Hematopoietic multipotent progenitor cell (in vitro differentiated cells): ENCODE measurements around the gene PMS1. TPM values are rescaled to one million over a fixed set of nuclear protein-coding genes. Genes with fewer than 3 reads are reported as not detected.
A peak's percentile ranks its signal among the peaks of the same experiment; 100 is the strongest.
"Not testable (repeated sequence)": the region's sequence is repeated elsewhere in the genome, so short reads cannot be mapped to it uniquely, and the experiment has no call there.

Source experiments
- DNase-seq, 3 donors: peaks; one replicate each; pipeline ENCODE4 v3.0.0-alpha.2; 2011 to 2015; ENCODE audit warnings: low read depth in 2 of 3, low spot score in 2 of 3
- total RNA-seq: library from RNA; depleted of rRNA; stranded (reverse); fragments of >200 nt; gene quantifications from one replicate; pipeline ENCODE4 v1.2.3, GENCODE V29; 2012

PMS1 gene
- total RNA-seq, 1 donor: 12.4 TPM

DNA sequence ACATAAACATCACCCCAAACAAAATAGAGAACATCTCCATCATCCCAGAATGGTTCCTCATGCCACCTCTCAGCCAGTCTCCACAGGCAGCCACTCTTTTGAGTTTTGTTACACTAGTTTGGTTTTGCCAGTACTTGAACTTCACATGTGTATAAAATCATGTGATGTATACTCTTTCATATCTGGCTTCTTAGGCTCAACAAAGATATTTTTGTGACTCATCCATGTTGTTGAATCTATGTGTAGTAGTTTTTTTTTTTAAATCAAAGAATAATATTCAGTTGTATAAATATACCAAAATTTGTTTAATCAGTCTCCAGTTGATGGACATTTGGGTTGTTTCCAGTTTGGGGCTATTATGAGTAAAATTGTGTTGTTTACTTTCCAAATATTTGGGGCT is 75.9 kb downstream of the PMS1 start:
- no peak for DNase-seq

DNA sequence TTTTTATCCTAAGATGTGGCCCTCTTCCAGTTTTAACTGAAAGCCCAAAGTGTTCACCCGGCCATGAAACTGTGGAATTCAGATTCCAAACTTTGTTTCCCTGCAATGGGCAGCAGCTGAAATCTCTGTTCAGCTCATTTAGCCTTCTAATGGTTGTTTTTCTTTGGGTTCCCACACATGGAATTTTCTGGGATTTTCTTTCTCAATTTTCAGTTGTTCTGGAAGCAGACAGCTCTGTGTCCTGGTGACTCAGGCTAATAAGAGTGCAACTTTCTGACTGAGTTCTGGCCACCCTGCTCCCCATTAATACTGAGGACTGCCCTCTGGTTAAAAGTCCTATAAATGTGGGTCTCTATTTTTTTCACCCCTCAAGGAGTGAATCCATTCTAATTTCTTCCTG is 78.5 kb downstream of the PMS1 start:
- DNase-seq: no peak

DNA sequence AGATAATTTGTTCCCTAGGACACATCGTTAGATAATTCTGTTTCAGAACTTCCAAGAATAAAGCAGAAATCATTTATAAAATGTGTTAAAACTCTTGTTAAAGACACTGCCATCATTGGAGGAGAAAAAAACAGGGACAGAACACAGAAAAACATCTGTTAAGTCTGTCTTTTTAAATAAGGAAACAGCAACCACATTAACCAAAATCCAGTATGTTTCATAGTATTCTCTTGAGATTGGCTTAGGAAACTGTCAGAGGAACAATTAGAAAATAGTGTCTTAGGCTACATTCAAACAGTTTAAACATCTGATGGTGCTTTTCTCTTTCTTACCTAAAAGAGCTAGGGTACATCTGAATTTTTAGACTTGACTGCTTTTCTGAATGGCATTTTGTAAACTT is 81.6 kb downstream of the PMS1 start:
- peak in 2 of 3 donors; percentile 5 to 67 for DNase-seq

DNA sequence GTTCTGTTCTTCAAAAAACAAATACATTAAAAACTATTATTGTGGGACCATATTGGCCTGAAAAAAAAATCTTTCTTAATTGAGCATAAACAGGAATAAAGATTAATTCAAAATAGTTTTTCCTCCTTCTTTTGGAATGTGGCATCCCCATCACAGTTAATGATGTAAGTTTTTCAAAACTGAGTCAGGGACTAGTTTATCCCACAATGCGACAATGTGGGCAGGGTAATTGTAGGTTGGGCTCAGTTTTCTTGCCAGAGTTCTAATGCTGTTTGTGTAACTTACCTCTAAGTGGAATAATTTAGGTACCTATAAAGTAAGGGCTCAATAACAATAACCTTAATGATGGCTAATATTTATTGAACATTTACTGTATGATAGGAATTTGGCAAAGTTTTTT is 82.0 kb downstream of the PMS1 start:
- DNase-seq: no peak

DNA sequence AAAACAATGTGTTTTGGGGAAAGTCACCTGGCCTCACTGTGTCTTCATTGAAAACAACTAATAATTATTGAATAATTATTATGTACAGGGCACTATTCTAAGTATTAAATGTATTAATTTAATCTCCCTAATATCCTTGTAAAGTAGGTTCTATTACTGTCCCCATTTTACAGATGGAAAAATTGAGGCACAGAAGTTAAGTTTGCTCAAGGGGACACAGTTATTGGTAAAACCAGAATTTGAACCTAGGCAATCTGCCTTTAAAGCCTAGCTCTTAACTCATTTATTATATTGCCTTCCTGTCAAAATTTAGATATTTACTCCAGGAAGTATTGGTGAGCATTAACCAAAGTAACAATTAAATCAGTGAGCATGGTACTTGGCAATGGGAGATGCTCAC is 84.6 kb downstream of the PMS1 start:
- DNase-seq: no peak

DNA sequence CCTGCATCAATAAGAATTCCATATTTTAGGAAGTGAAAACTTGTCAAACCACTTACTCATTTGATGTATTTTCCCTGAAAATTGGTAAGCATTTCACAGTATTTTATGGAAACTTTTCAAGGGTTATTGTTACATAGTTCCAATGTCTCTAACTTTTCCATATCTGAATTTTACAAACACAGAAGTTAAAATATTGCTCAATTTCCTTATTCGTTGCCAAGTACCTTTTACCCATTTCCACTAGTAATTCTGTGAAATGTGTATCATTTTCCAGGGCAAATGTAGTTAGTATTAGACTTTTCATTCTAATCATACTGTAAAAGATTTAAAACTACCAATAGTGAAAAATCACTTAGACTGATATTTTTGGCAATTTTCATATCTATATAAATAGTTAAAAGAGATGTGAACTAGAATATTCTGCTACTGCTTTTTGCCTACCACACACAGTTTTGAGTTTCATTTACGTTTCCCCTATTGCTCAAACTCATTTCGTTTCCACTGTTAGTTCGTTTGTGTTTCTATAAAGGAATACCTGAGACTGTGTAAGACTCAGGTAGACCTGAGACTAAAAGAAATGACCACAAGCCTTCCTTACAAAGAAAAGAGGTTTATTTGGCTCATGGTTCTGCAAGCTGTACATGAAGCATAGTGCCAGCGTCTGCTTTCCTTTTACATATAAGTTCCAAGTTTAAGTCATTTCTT is 86.3 kb downstream of the PMS1 start:
- DNase-seq: no peak

DNA sequence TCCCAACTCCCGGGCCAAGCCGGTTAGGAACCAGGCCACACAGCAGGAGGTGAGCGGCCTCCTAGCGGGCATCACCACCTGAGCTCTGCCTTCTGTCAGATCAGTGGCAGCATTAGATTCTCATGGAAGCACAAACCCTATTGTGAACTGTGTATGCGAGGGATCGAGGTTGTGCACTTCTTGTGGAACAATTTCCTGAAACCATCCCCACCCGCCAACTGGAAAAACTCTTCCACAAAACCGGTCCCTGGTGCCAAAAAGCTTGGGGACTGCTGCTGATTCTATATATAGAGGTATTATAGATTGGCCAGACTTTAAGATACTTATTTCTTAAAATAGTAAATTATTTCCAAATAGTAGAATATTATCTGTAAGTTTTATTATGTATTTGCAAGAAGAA is 89.4 kb downstream of the PMS1 start:
- no peak for DNase-seq

DNA sequence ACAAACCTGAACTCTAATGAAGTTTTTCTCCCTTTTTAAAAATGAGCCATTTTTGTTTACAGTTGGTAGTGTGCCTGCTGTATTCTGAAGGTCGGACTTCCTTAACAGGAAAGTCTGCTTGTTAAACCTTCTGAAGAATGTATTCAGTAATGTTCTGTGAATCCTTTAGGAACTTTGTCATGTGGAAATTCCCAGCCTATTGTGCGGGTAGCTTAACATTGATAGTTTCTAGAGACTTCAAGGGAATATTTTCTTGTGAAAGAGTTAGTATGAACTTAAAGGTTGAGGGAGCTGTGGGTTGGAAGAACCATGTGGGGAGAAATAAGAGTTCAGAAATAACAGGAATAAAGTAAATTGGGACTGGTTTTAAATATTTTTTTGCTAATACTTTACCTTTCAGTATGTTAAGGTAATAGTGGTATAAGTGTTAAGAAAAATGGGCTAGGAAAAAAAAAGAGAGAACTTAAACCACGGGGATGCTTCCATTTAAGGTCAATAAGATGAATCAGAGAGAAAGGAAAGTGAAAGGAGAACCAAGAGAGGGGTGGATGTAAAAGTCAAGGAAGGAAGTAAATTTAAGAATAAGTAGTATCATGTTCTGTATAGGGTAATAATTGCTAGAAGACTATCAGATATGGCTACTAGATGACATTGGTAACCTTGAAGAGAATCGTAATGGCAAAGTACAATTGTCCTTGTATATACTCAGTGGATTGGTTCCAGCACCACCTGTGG is 90.5 kb downstream of the PMS1 start:
- peak in 1 of 3 donors; percentile 13 for DNase-seq

DNA sequence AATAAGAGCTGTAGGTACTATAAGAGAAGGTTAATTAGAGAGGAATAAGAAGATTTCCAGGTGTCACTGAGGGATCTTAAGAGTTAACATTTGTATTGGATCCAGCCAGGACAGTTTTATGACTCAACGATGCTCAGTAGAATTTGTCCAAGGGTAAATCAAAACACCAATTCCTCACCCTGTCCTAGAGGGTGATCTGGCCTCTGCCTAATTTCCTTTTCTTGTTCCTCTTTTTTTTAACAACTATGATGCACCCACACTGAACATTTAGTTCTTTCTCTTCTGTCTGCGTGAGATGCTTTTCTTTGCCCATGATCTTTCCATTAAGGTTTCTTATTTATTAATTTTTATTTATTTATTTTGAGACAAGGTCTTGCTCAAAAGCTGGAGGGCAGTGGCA is 92.0 kb downstream of the PMS1 start:
- peak in 1 of 3 donors; percentile 16 for DNase-seq

DNA sequence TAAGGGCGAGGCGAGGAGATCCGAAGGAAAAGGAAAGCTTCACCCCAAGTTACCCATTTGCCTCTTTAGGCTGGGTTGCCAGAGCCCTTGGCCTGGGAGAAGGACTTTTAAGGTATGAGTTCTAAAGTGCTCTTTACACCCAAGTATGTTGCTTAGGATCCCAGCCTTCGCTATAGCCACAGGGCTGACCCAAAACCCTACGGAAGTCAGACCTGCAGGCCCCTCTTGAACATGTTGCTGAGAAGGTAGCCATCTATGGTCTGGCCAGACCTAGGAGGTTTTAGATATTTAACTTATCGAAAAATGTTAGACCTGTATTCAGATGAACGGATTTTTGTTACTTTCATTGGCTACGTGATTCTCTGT is 95.4 kb downstream of the PMS1 start:
- DNase-seq: no peak

DNA sequence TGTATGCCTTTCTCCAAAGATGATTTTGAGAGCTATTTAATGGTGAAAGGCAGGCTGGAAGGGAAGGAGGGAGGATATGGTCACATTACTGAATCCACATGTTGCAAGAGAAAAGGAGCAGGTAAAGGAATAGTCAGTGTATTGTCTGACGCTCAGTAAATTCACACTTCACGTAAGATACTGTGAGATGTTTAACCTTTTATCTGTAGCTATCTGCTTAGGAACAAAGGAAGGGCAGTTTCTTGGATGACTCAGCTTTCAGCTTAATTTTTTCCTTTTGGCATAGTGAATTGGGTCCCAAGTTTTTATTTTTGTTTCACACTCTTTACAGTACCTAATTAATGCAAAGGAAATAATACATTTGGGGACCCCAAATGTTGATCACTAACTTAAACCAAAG is 96.2 kb downstream of the PMS1 start:
- no peak for DNase-seq

DNA sequence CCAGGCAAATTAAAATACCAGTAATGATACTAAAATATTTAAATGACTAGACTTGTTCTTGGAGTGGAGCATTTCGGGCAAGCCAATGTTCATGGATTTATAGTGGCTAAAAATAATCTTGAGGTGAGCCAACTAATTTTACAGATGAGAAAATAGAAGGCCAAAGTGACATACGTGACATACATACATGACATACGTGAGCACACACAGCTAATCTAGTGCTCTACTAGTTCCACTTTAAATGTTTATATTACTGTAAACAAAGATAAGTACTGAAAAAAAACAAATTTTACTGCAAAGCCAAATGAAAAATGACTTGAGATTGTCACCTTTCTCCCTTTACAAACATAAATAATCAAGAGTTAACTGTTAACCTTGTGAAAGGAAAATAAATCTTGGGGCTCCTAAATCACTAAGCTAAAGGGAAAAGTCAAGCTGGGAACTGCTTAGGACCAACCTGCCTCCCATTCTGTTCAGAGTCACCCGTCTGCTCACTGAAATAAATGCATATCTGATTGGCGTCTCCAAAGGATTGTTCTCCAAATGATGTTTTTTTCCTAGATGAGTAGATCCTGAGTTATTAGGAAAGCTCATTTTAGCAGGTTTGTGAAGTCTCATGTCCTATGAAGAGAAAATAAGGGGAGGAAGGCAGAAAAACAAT is 96.7 kb downstream of the PMS1 start:
- DNase-seq: no peak

DNA sequence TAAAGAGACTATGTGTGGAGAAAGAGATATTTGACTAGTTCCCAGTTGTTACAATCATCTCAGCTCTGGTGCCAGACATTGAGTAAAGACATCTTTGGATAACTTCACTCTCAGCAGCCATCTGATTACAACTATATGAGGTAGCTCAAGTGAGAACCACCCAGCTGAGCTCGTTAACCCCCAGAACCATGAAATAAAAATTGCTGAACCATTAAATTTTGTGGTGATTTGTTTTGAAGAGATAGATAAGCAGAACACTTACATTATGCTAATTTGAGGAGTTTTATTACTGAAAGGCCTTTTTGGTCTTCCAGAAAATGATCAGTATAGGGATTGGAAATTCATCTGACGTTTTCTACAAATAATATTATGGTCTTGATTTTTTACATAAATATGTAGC is 101.1 kb downstream of the PMS1 start:
- DNase-seq: no peak

DNA sequence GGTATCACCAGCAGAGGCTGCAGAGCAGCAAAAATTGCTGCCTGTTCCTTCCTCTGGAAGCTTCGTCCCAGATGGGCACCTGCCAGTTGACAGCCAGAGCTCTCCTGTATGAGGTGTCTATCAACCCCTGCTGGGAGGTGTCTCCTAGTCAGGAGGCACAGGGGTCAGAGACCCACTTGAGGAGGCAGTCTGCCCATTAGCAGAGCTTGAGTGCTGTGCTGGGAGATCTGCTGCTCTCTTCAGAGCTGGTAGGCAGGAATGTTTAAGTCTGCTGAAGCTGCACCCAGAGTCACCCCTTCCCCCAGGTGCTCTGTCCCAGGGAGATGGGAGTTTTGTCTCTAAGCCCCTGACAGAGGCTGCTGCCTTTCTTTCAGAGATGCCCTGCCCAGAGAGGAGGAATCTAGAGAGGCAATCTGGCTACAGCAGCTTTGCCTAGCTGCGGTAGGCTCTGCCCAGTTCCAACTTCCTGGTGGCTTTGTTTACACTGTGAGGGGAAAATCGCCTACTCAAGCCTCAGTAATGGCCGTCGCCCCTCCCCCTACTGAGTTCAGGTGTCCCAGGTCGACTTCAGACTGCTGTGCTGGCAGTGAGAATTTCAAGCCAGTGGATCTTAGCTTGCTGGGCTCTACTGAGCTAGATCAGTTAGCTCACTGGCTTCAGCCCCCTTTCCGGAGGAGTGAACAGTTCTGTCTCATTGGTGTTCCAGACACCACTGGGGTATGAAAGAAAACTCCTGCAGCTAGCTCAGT is 108.5 kb downstream of the PMS1 start:
- DNase-seq: not testable (repeated sequence)

DNA sequence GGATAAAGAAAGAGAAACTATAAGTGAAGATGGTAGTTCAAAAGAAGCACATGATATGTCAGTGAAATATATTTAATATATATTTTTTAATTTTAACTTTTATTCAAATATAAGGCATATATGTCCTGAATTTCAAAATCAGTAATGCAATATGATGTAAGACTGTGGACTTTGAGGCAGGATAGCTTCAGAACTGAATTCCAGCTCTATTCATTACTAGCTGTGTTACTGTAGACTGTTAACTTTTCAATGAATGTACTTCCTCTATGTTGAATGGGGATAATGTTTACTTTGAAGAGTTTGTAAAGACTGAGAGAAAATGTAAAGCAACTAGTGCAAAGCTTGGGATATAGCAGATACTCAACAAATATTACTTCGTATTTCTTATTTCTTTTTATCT is 112.6 kb downstream of the PMS1 start:
- DNase-seq: no peak

DNA sequence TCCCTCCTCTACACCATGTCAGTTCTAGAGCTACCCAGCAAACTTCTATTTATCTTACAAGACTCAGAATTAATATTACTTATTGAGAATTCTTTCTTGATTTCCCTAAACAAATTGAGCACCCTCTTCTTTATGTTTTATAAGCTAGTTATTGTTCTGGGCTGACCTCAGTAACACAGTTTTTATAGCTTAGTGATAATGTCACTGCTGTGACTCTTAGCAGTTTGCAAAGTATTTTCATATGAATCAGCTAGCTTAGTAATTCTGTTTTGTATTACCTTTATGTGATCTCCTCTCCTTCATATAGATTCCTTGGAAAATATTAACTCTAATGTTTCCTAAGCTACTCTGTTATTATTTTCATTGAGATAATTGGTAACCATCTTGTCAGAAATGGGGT is 114.9 kb downstream of the PMS1 start:
- no peak for DNase-seq

DNA sequence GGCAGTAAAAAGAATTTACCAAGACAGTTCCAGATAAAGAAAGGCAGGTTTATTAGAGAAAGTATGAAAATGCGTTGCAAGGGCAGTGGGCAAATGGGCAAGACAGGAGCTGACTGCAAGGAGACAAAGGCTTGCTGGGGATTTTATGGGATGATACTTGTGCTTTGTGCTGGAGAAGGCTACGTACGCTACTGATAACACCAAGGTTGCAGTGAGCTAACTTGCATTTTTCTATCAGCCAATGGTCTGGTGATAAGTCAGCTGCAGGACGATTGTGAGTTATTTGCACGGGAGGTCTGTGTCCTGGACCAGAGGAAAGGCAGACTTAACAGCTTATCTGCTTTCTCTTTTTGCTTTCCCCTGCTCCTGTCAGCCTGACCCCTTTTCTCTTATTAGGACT is 116.5 kb downstream of the PMS1 start:
- no peak for DNase-seq

DNA sequence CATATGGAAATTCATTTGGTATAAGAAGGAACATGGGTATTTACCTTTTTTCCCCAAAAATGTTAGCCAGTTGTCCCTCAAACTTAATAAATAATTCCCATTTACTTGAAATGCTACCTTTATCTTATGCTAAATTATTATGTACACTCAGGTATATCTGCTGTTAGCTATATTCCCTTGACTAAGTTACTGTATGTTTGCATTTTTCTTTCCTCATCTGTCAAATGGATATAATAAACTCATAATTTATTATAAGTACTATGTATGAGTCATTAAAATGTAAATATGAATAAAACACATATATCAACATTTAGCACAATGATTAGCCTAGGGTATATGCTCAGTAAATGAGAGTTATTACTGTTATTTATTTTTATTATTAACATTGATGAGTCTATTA is 117.4 kb downstream of the PMS1 start:
- no peak for DNase-seq

DNA sequence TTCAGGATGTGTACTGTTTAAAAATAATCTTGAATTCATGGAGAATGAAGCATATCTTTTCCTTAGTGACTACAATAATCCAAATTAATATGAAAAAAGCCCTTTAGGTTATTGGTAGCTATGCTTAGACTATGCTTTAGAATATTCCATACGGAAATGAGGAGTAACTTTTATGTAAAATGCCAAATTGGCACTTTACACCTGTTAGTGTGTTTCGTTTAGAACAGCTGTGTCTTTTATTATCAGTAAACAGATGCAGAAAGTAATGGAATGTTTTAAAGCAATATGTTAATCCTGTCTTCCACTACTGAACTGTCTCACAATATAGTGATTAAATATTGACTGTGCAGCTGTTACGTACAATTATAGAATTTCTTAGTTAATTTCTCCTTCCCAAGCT is 129.6 kb downstream of the PMS1 start:
- no peak for DNase-seq

DNA sequence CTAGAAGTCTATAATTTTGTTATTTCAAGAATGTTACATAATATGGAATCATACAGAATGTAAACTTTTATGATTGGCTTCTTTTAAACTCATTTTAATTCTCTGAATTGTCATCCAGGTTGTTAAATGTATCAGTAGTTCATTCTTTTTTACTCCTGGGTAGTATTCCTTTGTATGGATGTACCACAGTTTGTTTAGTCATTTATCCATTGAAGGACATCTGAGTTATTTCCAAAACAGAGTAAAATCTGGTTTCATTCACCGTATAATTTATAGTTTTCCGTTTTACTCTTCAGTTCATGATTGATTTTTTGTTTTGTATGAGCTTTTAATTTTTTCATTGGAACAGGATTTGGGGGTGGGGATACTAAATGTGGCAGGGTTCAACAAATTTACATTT is 132.4 kb downstream of the PMS1 start:
- no peak for DNase-seq
